Nephron progenitor cell (in vitro differentiated cells): ENCODE measurements around the gene SUN3.

ENCODE experiments used
- DNase-seq: peaks from one replicate; pipeline ENCODE4 v3.0.0; 2021
- H3K27ac Mint-ChIP-seq: 2 replicates; pipeline ENCODE4 v1.8.0; 2021; ENCODE audit warnings: mild to moderate bottlenecking, moderate library complexity, mixed read lengths
- H3K27me3 Mint-ChIP-seq: 2 replicates; pipeline ENCODE4 v1.8.0; 2021; ENCODE audit warnings: mild to moderate bottlenecking, low read depth, mixed read lengths; ENCODE audit not compliant: poor library complexity
- H3K36me3 Mint-ChIP-seq: 2 replicates; pipeline ENCODE4 v1.8.0; 2021; ENCODE audit warnings: low read depth, mixed read lengths
- H3K4me1 Mint-ChIP-seq: 2 replicates; pipeline ENCODE4 v1.8.0; 2021; ENCODE audit warnings: mixed read lengths
- H3K4me3 Mint-ChIP-seq: 2 replicates; pipeline ENCODE4 v1.8.0; 2021; ENCODE audit warnings: mild to moderate bottlenecking, moderate library complexity, mixed read lengths
- H3K9me3 Mint-ChIP-seq: 2 replicates; pipeline ENCODE4 v1.8.0; 2021; ENCODE audit warnings: mild to moderate bottlenecking, moderate library complexity, mixed read lengths
- TF ChIP-seq, protein P1 (sequence below): fragments of 200-600 bp; sonication (generic); IDR thresholded peaks from 2 replicates; pipeline ENCODE4 v1.5.0; 2021; ENCODE audit warnings: antibody characterized with exemption

SUN3 gene

GRCh38 chr7:48046458-48046857, 17.6 kb upstream of the SUN3 start:
- Mint-ChIP-seq H3K27ac (no peak overlapping the region), H3K36me3 (no peaks in the 10 kb centered on the region), H3K27me3 (peaks cover 6% of the 10 kb centered on the region), H3K4me3 (no peak overlapping the region), H3K9me3 (no peaks in the 10 kb centered on the region), H3K4me1 (peaks cover 18% of the 10 kb centered on the region)
- TF ChIP-seq, protein P1, sequence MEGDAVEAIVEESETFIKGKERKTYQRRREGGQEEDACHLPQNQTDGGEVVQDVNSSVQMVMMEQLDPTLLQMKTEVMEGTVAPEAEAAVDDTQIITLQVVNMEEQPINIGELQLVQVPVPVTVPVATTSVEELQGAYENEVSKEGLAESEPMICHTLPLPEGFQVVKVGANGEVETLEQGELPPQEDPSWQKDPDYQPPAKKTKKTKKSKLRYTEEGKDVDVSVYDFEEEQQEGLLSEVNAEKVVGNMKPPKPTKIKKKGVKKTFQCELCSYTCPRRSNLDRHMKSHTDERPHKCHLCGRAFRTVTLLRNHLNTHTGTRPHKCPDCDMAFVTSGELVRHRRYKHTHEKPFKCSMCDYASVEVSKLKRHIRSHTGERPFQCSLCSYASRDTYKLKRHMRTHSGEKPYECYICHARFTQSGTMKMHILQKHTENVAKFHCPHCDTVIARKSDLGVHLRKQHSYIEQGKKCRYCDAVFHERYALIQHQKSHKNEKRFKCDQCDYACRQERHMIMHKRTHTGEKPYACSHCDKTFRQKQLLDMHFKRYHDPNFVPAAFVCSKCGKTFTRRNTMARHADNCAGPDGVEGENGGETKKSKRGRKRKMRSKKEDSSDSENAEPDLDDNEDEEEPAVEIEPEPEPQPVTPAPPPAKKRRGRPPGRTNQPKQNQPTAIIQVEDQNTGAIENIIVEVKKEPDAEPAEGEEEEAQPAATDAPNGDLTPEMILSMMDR: no peak
- no peak for DNase-seq

- H3K36me3 Mint-ChIP-seq: no peaks in the 10 kb centered on the region
- no peaks in the 10 kb centered on the region for H3K9me3 Mint-ChIP-seq
- H3K4me1 Mint-ChIP-seq: peaks cover 18% of the 10 kb centered on the region
- no peak overlapping the region for H3K27ac Mint-ChIP-seq
- H3K4me3 Mint-ChIP-seq: no peak overlapping the region
- no peak for DNase-seq
- TF ChIP-seq, protein P1: no peak
- peaks cover 13% of the 10 kb centered on the region for H3K27me3 Mint-ChIP-seq
Observed at GRCh38 chr7:48045195-48045765, 16.4 kb upstream of the SUN3 start.

GRCh38 chr7:48042636-48043035, 13.7 kb upstream of the SUN3 start:
- no peak overlapping the region for H3K27ac Mint-ChIP-seq
- no peaks in the 10 kb centered on the region for H3K9me3 Mint-ChIP-seq
- H3K4me1 Mint-ChIP-seq: peaks cover 18% of the 10 kb centered on the region
- no peak for DNase-seq
- TF ChIP-seq, protein P1: no peak
- H3K27me3 Mint-ChIP-seq: peaks cover 27% of the 10 kb centered on the region
- no peak overlapping the region for H3K4me3 Mint-ChIP-seq
- H3K36me3 Mint-ChIP-seq: no peaks in the 10 kb centered on the region

DNA sequence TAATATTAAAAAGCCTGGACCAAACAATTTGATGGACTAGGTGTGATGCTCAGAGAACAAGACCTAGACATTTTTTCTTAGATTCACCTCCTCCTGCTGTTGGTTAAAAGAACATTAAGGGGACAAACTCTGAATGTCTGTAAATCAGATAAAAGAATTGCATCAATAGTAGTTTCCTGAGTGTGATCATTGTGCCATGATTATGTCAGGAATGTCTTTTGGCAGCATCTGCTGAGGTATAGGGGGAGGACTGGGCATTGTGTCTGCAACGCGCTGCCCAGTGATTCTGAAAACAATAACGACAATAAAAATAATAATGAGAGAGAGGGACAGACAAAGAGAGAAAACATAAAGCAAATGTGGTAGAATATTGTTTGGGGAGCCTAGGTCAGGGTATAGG, 13.3 kb upstream of the SUN3 start:
- TF ChIP-seq, protein P1: no peak
- H3K36me3 Mint-ChIP-seq: no peaks in the 10 kb centered on the region
- H3K9me3 Mint-ChIP-seq: no peaks in the 10 kb centered on the region
- H3K27me3 Mint-ChIP-seq: peaks cover 32% of the 10 kb centered on the region
- H3K4me3 Mint-ChIP-seq: no peak overlapping the region
- H3K27ac Mint-ChIP-seq: no peak overlapping the region
- peaks cover 18% of the 10 kb centered on the region for H3K4me1 Mint-ChIP-seq
- no peak for DNase-seq

- no peak overlapping the region for H3K4me3 Mint-ChIP-seq
- H3K9me3 Mint-ChIP-seq: no peaks in the 10 kb centered on the region
- H3K27me3 Mint-ChIP-seq: peaks cover 38% of the 10 kb centered on the region
- H3K4me1 Mint-ChIP-seq: peaks cover 18% of the 10 kb centered on the region
- no peak for DNase-seq
- no peak overlapping the region for H3K27ac Mint-ChIP-seq
- no peaks in the 10 kb centered on the region for H3K36me3 Mint-ChIP-seq
- TF ChIP-seq, protein P1: no peak
Observed at GRCh38 chr7:48041653-48041970, 12.7 kb upstream of the SUN3 start.

GRCh38 chr7:48040944-48041652, 12.2 kb upstream of the SUN3 start:
- TF ChIP-seq, protein P1: no peak
- no peak for DNase-seq
- Mint-ChIP-seq H3K27me3 (peaks cover 43% of the 10 kb centered on the region), H3K9me3 (no peaks in the 10 kb centered on the region), H3K36me3 (no peaks in the 10 kb centered on the region), H3K27ac (no peak overlapping the region), H3K4me3 (no peak overlapping the region), H3K4me1 (peaks cover 17% of the 10 kb centered on the region)
